Cardiac fibroblast (primary cell): ENCODE measurements around the gene PPIA.

Experiments used
- DNase-seq, 2 donors: peaks; one replicate each; pipeline versions ENCODE4 v3.0.0 to v3.0.0-alpha.2; 2010; ENCODE audit warnings: low read depth in 2 of 2
- H3K4me3 ChIP-seq, 2 donors: replicated peaks in 1 of 2; 1 replicate in 1 of 2; 2 replicates in 1 of 2; pipeline ENCODE4 v1.5.1; 2011; ENCODE audit warnings: low read depth in 2 of 2, low read length in 2 of 2, mild to moderate bottlenecking in 2 of 2, moderate library complexity in 1 of 2
- CTCF ChIP-seq: IDR thresholded peaks from one replicate; pipeline ENCODE4 v1.5.1; 2011; ENCODE audit warnings: low read depth, mild to moderate bottlenecking, low read length, inconsistent platforms

Gene PPIA

GRCh38 chr7:44759246-44759645, 37.2 kb upstream of the PPIA start:
- no peak for TF ChIP-seq CTCF

GRCh38 chr7:44760034-44760580, 36.4 kb upstream of the PPIA start:
- no peak for TF ChIP-seq CTCF
- no peak overlapping the region for H3K4me3 ChIP-seq
- no peak for DNase-seq

More at GRCh38 chr7:44759246-44759645, 37.2 kb upstream of the PPIA start:
- no peak overlapping the region for H3K4me3 ChIP-seq
- no peak for DNase-seq

- DNase-seq: peak; percentile 29 to 59
- H3K4me3 ChIP-seq: no peak overlapping the region
- peak; percentile 13 for TF ChIP-seq CTCF
These were observed 35.0 kb upstream of the PPIA start for GRCh38 chr7:44761207-44762161.

GRCh38 chr7:44762300-44762699, 34.2 kb upstream of the PPIA start:
- no peak for DNase-seq
- TF ChIP-seq CTCF: no peak
- no peak overlapping the region for H3K4me3 ChIP-seq

GRCh38 chr7:44762726-44763522, 33.6 kb upstream of the PPIA start:
- no peak overlapping the region for H3K4me3 ChIP-seq
- DNase-seq: no peak
- no peak for TF ChIP-seq CTCF

GRCh38 chr7:44764081-44764480, 32.4 kb upstream of the PPIA start:
- no peak for TF ChIP-seq CTCF

More at GRCh38 chr7:44764081-44764480, 32.4 kb upstream of the PPIA start:
- DNase-seq: no peak
- H3K4me3 ChIP-seq: no peak overlapping the region
